ENCODE measurements around the gene ADAT3.
A peak's percentile ranks its signal among the peaks of the same experiment; 100 is the strongest.
"Not testable (repeated sequence)": the region's sequence is repeated elsewhere in the genome, so short reads cannot be mapped to it uniquely, and the experiment has no call there.

Gene ADAT3

DNA sequence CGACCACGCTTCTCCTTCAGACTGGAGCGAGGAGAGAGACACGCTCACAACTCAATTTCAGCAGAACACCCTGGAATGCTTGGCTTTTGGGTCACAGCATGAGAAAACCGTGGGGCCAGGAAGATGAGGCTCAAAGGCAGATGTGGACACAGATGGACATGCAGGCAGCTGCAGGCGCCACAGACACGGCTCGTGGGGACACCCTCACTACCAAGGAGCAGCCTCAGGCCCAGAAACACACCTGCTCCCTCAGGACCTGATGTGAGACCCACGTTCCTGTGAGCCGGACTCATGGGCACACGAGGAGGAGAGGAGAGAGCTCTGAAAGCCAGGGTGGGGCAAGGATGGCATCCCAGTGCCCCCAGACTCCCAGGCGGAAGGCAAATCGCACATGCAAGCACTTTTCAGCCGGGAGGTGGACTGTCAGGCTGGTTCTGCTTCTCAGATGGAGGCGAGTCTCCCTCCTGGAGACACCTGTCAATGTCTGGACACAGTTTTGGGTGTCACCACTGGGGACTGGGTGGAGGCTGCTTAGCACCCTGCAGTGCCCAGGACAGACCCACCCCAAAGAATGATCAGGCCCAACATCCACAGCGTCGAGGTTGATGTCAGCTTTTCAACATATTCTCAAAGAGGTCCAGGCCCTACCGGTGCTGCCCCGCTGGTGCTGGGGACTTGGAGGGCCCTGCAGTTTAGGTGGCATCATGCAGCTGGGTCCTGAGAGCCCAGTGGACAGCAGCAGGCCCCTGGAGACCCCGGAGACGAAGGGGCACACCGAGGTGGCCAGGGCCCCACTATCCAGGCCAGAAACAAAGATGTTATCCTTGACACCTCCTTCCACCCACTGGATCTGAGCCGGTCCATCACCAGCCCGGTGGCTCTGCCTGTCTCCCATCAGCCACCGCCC, 22.2 kb upstream of the ADAT3 start:
- DNase-seq (ENCODE audit: low spot score), result no peak

DNA sequence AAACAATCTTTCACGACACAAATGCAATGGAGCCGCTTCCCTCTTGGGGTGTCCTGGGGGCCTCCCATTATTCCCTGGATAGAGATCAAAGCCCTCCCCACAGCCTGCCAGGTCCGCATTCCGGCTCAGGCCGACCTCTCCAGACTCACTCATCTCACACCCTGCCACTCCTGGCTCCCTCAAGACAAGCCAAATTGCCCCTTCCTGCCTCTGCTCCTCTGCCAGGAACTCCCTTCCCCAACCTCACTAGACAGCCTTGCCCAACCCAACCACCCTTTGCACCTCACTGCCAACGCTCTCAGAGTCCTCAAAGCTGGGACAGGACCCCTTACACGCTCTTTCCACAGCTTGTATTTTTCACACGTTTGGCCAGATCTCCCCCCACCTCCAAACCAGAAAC, 21.4 kb upstream of the ADAT3 start:
- DNase-seq (ENCODE audit: low spot score), result no peak

DNA sequence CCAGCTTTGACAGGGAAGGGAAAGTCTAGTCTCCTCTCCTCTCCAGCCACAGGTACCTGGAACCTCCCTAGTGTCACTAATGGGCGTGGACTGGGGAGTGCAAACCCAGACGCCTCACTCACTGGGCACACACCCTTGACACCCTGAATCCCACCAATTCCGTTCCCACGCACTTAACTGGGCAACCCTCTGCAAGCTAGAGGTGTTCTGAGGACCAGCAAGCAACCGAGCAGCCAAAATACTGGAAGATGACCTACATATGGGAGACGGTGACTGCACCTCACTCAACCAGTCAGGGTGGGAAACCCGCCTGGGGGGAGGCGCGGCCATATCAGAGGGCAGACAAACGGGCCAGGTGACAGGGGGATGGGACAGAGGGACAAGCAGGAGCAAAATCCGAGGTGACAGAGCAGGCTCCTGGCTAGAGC, 20.9 kb upstream of the ADAT3 start:
- DNase-seq (ENCODE audit: low spot score), result no peak

DNA sequence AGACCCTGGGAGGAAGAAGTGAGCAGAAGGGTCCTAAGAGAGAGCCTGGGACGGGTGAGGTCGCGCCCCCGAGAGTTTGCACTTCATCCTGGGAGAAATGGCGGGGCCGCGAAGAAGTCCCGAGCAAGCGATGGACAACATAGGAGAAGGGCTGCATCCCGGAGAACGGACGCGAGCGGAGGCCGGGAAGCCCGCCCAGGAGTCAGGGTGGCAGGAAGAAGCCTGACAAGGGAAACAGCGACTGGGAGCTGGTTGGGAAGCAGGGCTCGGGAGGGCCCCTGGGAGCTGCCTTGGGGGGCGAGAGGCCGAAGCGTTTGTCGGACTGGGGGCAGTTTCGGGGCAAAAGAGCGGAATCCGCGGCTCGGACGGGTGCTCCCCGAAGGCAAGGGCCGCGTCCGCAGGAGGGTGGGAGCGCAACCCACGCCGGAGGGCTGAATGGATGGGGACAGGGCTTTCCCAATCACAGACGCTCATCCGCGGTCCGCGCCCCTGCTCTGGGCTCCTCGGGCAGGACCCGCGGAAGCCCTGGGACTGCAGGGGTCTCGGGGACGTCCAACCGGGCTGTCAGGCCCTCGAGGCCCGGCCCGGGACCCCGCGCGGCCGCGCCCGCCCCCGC, 20.4 kb upstream of the ADAT3 start:
- no peak for DNase-seq (ENCODE audit: low spot score)

DNA sequence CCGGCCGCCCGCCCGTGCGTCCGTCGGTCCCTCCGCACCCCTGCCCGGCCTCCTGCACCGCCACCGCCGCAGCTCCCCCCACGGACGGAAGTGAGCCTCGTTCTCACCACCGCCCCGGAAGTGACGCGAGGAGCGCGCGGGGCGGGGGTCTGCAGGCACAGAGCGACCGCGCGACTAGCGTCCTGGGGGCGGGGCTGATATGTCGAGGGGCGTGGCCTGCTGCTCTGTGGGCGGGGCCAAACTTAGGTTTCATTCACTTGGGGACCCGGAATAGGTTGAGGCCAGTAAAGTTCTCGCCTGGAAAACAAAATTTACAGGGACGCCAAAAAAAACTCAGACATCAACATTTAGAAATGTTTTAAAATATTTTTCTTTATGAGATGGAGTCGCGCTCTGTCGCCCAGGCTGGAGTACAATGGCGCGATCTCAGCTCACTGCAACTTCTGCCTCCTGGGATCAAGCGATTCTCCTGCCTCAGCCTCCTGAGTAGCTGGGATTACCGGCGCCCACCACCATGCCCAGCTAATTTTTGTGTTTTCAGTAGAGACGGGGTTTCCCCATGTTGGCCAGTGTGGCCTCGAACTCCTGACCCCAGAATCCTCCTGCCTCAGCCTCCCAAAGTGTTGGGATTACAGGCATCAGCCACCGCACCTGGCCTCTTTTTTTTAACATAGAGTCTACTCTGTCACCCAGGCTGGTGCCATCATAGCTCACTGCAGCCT, 19.6 kb upstream of the ADAT3 start, which contains the start of gene ABHD17A:
ABHD17A (minus strand) TSS at position 99 of the 722 bp plus-strand sequence. CDS start 3,930 bp downstream, outside the sequence.
- peak; percentile 94 for DNase-seq (ENCODE audit: low spot score)

DNA sequence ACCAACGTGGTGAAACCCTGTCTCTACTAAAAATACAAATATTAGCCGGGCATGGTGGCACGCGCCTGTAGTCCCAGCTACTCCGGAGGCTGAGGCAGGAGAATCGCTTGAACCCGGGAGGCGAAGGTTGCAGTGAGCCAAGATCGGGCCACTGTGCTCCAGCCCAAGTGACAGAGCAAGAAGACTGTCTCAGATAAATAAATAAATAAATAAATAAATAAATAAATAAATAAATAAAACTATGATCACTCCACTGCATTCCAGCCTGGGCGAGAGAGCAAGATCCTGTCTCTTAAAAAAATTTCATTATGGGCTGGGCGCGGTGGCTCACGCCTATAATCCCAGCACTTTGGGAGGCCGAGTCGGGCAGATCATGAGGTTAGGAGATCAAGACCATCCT, 18.8 kb upstream of the ADAT3 start:
- not testable (repeated sequence) for DNase-seq (ENCODE audit: low spot score)

DNA sequence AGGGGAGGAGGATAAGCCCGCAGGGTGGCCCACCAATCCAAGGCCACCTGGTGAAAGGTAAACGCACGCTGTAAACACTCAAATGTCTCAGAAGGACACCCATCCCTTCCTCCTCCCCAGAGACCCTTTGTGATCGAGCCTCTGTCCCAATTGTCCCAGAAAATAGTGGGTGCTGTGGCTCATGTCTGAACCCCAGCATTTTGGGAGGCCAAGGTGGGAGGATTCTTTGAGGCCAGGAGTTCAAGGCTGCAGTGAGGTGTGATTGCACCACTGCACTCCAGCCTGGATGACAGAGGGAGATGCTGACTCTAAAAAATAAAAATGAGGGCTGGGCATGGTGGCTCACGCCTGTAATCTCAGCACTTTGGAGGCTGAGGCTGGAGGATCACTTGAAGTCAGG, 16.8 kb upstream of the ADAT3 start:
- no peak for DNase-seq (ENCODE audit: low spot score)

- DNase-seq (ENCODE audit: low spot score), result no peak
Observed at GRCh38 chr19:1889907-1890306, 15.3 kb upstream of the ADAT3 start.

DNA sequence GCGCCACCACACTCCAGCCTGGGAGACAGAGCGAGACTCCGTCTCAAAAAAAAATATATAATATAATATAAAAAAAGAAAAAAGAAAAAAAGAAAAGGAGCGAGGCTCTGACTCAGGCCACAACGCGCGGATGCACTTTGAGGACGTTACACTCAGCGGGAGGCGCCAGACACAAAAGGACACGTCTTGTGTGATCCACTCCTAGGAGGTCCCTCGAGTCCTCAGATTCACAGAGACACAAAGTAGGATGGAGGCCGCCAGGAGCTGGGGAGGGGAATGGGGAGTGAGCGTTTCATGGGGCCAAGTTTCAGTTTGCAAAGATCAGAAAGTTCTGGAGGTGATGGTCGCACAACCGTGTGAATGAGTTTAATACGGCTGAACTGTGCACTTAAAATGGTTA, 11.4 kb upstream of the ADAT3 start:
- no peak for DNase-seq (ENCODE audit: low spot score)

GRCh38 chr19:1896508-1896907, 8.7 kb upstream of the ADAT3 start:
- DNase-seq (ENCODE audit: low spot score), result no peak

DNA sequence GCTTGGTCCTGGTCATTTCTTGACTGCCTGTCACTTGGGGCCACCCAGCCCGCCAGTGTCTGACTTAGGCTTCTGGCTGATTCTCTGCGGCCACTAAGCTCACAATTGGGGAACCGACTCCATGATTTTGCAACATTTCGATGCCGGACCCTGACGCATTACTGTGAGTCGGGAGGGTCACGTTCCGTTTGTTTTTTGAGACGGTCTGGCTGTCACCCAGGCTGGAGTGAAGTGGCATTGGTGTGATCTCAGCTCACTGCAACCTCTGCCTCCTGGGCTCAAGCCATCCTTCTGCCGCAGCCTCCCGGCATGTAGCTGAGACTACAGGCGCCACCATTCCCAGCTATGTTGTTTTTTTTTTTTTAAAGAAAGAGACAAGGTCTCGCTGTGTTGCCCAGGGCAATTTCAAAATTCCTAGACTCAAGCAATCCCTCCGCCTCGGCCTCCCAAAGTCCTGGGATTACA, 3.2 kb upstream of the ADAT3 start:
- no peak for DNase-seq (ENCODE audit: low spot score)

GRCh38 chr19:1902923-1903322, 2.3 kb upstream of the ADAT3 start:
- no peak for DNase-seq (ENCODE audit: low spot score)

- DNase-seq (ENCODE audit: low spot score), result no peak
Observed at GRCh38 chr19:1904860-1905109, 414 bp upstream of the ADAT3 start.

GRCh38 chr19:1905863-1906375, 720 bp downstream of the ADAT3 start:
- no peak for DNase-seq (ENCODE audit: low spot score)

DNA sequence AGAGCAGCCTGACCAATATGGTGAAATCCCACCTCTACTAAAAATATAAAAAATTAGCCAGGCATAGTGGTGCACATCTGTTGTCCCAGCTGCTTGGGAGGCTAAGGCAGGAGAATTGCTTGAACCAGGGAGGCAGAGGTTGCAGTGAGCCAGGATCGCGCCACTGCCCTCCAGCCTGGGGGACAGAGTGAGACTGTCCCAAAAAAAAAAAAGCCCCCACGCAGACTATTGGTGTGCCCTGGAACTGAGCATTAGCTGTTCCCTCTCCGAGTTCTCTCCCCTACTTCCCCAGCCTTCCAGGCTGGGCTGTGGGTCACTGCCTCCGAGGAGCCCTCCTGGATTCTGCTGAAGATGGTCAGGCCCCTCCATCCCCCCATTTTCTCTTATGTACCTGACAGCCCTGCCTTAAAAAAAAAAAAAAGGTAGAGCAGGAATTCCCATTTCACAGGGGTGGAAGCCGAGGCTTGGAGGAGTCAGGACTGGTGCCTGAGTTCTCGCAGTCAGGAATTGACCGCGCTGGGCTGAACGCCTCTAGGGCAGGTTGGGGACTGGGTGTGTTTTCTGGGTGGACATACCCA, 1.9 kb downstream of the ADAT3 start:
- DNase-seq (ENCODE audit: low spot score), result no peak

- no peak for DNase-seq (ENCODE audit: low spot score)
Observed at GRCh38 chr19:1907563-1908363, 2.6 kb downstream of the ADAT3 start.

DNA sequence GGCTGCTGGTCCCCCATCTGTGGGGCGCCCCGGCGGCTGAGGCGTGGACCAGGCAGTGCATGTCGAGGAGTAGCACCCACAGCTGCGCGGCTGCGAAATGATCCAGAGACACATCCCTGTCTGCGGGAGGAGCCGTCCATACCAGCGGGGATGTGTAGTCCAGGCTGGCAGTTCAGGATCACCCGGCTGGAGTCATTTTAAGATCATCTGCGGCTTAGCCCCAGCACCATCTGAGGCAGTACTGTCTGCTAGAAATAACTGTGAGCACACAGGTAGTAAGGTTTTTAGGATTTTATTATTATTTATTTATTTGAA, 3.1 kb downstream of the ADAT3 start:
- no peak for DNase-seq (ENCODE audit: low spot score)

- no peak for DNase-seq (ENCODE audit: low spot score)
Observed at GRCh38 chr19:1909761-1910080, 4.5 kb downstream of the ADAT3 start.

GRCh38 chr19:1910177-1910576, 5.0 kb downstream of the ADAT3 start:
- DNase-seq (ENCODE audit: low spot score), result no peak

DNA sequence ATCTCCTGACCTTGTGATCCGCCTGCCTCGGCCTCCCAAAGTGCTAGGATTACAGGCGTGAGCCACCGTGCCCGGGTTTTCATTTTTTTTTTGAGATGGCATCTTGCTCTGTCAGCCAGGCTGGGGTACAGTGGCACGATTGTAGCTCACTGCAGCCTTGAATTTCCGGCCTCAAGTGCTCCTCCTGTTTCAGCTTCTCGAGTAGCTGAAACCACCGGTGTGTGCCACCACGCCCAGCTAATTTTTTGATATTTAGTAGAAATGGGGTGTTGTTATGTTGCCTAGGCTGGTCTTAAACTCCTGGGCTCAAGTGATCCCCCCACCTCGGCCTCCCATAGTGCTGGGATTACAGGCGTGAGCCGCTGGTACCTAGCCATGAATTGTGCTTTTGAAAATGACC, 5.9 kb downstream of the ADAT3 start:
- no peak for DNase-seq (ENCODE audit: low spot score)

DNA sequence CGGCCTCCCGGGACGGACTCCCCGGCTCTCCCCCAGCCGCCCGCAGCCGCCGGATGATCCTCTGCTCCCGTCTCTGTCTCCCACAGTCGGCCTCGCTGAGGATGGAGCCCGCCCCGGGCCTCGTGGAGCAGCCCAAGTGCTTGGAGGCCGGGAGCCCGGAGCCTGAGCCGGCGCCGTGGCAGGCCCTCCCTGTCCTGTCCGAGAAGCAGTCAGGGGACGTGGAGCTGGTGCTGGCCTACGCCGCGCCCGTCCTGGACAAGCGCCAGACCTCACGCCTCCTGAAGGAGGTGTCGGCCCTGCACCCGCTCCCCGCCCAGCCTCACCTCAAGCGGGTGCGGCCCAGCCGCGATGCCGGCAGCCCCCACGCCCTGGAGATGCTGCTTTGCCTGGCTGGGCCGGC, 6.8 kb downstream of the ADAT3 start:
- no peak for DNase-seq (ENCODE audit: low spot score)
